Nephron progenitor cell (in vitro differentiated cells): Measurements from ENCODE around the gene WDTC1.
A peak's percentile ranks its signal among the peaks of the same experiment; 100 is the strongest.

ENCODE experiments used
- DNase-seq: peaks from one replicate; pipeline ENCODE4 v3.0.0; 2021
- H3K27ac Mint-ChIP-seq: 2 replicates; pipeline ENCODE4 v1.8.0; 2021; ENCODE audit warnings: mild to moderate bottlenecking, moderate library complexity, mixed read lengths
- H3K27me3 Mint-ChIP-seq: 2 replicates; pipeline ENCODE4 v1.8.0; 2021; ENCODE audit warnings: mild to moderate bottlenecking, low read depth, mixed read lengths; ENCODE audit not compliant: poor library complexity
- H3K36me3 Mint-ChIP-seq: 2 replicates; pipeline ENCODE4 v1.8.0; 2021; ENCODE audit warnings: low read depth, mixed read lengths
- H3K4me1 Mint-ChIP-seq: 2 replicates; pipeline ENCODE4 v1.8.0; 2021; ENCODE audit warnings: mixed read lengths
- H3K4me3 Mint-ChIP-seq: 2 replicates; pipeline ENCODE4 v1.8.0; 2021; ENCODE audit warnings: mild to moderate bottlenecking, moderate library complexity, mixed read lengths
- H3K9me3 Mint-ChIP-seq: 2 replicates; pipeline ENCODE4 v1.8.0; 2021; ENCODE audit warnings: mild to moderate bottlenecking, moderate library complexity, mixed read lengths
- CTCF ChIP-seq: fragments of 200-600 bp; sonication (generic); IDR thresholded peaks from 2 replicates; pipeline ENCODE4 v1.5.0; 2021; ENCODE audit warnings: antibody characterized with exemption

Gene WDTC1

GRCh38 chr1:27301582-27302199 lies 67.3 kb downstream of the WDTC1 start:
- Mint-ChIP-seq H3K9me3 (no peaks in the 10 kb centered on the region), H3K27me3 (no peaks in the 10 kb centered on the region), H3K4me1 (peaks cover 54% of the 10 kb centered on the region), H3K4me3 (no peak overlapping the region), H3K27ac (peak overlapping the region; percentile 78), H3K36me3 (peaks cover 17% of the 10 kb centered on the region)
- no peak for DNase-seq
- no peak for TF ChIP-seq CTCF

- no peak for DNase-seq
- Mint-ChIP-seq H3K27ac (no peak overlapping the region), H3K4me3 (no peak overlapping the region), H3K36me3 (peaks cover 17% of the 10 kb centered on the region), H3K4me1 (peaks cover 63% of the 10 kb centered on the region), H3K27me3 (no peaks in the 10 kb centered on the region), H3K9me3 (no peaks in the 10 kb centered on the region)
- TF ChIP-seq CTCF = no peak
Observed at GRCh38 chr1:27302612-27303011, 68.2 kb downstream of the WDTC1 start.

- no peak for DNase-seq
- no peak overlapping the region for H3K27ac Mint-ChIP-seq
- peaks cover 11% of the 10 kb centered on the region for H3K36me3 Mint-ChIP-seq
- no peaks in the 10 kb centered on the region for H3K9me3 Mint-ChIP-seq
- H3K27me3 Mint-ChIP-seq = no peaks in the 10 kb centered on the region
- H3K4me1 Mint-ChIP-seq = peaks cover 64% of the 10 kb centered on the region
- TF ChIP-seq CTCF = no peak
- H3K4me3 Mint-ChIP-seq = no peak overlapping the region
Observed at GRCh38 chr1:27303509-27303908, 69.1 kb downstream of the WDTC1 start.

GRCh38 chr1:27306071-27306470 lies 71.6 kb downstream of the WDTC1 start:
- Mint-ChIP-seq H3K4me3 (no peak overlapping the region), H3K4me1 (peaks cover 41% of the 10 kb centered on the region), H3K27ac (peak overlapping the region; percentile 57), H3K36me3 (peaks cover 11% of the 10 kb centered on the region), H3K9me3 (no peaks in the 10 kb centered on the region), H3K27me3 (peaks cover 6% of the 10 kb centered on the region)
- no peak for TF ChIP-seq CTCF
- DNase-seq = no peak

GRCh38 chr1:27306892-27307761 lies 72.7 kb downstream of the WDTC1 start:
- peak; percentile 28 for TF ChIP-seq CTCF
- Mint-ChIP-seq H3K4me1 (peaks cover 34% of the 10 kb centered on the region), H3K4me3 (no peak overlapping the region), H3K27ac (peak overlapping the region; percentile 94), H3K27me3 (peaks cover 12% of the 10 kb centered on the region), H3K36me3 (peaks cover 6% of the 10 kb centered on the region), H3K9me3 (no peaks in the 10 kb centered on the region)
- DNase-seq = peak; percentile 42
